GM19099 (cell line): Measurements from ENCODE around the gene AIF1.

Experiments used
- POLR2A ChIP-seq: IDR thresholded peaks from 3 replicates; pipeline ENCODE4 v1.6.1; 2011; ENCODE audit warnings: low read depth; ENCODE audit not compliant: insufficient read length; ENCODE audit errors: extremely low read depth

AIF1 gene

DNA sequence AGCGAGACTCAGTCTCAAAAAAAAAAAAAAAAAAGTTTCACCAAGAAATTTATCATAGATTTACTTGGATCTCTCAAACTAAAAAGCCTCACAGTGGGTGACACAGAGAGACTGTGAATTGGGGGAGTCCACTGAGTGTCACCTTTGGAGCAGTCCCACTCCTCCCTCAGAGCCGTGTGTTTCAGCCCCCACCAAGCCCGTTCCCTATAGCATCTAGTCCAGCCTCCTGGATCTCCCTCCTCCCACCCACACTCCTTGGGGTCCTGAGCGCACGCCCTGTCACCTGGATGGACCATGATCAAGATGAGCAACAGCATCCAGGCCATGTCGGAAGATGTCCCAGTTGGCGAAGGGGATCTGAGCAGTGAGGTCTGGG is 22.6 kb upstream of the AIF1 start:
- no peak for TF ChIP-seq POLR2A

DNA sequence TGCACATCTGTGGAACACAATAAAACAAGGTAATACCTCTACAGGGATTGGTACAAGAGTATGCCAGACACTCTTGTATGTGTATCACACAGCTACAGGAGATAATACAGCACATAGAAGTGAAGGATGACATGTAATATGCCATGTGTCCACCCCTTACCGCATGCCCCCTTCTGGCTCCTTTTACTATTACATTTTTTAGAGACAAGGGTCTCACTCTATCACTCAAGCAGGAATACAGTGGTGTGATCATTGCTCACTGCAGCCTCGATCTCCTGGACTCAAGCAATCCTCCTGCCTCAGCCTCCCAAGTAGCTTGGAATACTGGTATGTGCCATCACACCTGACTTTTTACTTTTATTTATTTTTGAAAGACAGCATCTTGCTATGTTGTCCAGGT is 18.0 kb upstream of the AIF1 start:
- TF ChIP-seq POLR2A, result no peak

DNA sequence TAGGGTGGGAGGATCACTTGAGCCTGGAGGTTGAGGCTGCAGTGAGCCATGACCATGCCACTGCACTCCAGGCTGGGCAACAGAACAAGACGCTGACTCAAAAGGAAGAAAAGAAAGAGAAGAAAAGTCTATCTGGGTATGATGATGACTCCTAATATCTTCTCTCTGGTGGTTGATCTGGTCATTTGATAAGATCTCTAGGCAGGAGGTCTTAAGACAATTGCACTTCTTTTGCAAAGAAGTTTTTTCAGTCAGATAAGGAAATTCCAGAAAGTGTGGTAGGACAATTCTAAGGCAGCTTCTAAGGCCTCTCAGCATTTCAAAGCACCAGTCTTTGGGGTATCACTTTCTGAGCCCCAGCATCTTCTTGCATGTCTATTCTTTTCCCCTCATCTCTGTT is 7.7 kb upstream of the AIF1 start:
- no peak for TF ChIP-seq POLR2A

DNA sequence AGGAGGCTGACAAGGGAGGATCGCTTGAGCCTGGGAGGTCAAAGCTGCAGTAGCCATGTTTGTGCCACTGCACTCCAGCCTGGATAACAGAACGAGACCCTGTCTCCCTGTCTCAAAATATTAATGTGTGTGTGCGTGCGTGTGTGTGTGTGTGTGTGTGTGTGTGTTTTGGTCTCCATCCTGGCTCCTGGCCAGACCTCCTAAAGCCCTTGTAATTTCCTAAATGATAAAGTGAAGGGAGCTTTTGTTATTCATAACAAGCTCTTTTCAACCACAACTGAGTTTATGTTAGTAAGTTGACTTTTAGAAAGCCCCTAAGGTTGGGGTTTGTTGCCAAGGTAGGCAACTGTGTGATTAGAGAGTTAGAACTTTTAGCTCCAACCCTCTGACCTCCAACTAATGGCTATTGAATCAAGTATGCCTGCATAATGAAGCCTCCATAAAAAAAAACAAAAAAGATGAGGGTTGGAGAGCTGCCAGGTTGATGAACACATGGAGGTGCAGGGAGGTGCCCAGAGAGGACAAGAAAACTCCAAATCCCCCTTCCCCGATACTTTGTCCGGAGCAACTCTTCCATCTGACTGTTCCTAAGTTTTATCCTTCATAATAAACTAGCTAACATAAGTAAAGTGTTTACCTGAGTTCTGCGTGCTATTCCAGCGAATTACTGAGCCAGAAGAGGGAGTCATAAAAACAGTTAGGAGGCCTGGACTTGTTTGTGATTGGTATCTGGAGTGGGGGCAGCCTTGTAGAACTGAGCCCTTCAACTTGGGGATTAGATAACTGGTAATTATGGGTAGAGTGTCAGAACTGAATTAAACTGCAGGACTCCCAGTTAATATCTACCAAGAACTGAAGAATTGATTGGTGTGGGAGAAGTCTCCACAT is 5.3 kb upstream of the AIF1 start:
- TF ChIP-seq POLR2A, result no peak

- TF ChIP-seq POLR2A, result no peak
Observed at GRCh38 chr6:31610968-31611367, 4.1 kb upstream of the AIF1 start.

DNA sequence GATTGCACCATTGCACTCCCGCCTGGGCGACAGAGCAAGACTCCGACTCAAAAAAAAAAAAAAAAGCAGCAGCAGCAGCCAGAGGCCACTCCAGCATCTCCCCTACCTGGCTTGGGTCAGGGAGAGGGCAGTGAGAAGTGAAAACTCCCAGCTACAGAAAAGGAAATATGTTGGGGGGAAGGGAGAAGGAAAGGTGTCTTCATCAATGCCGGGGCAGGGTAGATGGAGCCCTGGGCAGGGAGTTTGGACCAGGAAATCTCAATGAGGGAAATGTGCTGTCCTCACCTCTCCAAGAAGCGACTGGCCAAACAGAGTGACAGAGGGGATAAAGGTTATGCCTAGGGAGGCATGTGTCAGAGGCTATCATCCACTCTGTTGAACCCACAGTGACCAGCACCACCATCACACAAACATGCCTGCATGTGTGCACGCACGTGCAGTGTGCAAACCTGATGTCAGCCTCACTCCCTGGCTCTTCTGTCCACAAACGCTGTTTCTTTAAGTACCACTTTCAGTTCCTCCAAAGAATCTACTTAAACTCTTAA is 887 bp upstream of the AIF1 start:
- TF ChIP-seq POLR2A, result peak; percentile 30

DNA sequence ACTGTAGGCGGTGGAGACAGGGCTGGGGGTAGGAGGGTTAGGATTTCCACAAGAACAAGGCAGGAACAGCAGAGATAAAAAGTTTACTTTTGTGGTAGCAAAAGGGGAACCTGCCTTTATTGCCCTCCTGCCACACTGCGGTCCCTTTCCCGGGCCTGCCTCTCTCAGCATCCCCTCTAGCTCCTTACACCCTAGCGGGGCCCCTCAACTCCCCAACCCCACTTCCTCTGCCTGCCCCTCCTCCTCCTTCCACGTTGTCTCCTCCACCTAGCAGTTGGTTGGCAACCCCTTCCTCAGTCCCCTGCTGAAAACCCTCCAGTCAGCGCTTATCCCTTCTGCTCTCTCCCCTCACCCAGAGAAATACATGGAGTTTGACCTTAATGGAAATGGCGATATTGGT is 714 bp downstream of the AIF1 start:
- TF ChIP-seq POLR2A, result no peak

DNA sequence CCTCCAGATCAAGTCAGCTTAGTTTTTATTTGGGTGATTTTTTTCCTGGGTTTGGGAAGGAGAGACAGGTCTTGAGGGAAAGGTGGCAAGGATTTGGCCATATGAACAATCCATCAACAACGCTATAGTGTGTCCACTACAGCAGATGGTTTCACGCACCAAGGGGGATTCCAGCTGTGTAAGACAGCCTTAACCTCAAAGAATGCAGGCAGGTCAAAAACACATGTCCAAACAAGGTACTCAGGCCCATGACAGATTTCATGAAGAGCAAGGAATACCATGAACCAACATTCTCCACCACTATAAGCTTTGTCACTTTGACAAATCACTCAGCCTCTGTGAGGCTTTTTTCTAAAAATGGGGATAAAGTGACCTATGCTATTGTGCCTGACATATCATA is 2.0 kb downstream of the AIF1 start:
- no peak for TF ChIP-seq POLR2A

DNA sequence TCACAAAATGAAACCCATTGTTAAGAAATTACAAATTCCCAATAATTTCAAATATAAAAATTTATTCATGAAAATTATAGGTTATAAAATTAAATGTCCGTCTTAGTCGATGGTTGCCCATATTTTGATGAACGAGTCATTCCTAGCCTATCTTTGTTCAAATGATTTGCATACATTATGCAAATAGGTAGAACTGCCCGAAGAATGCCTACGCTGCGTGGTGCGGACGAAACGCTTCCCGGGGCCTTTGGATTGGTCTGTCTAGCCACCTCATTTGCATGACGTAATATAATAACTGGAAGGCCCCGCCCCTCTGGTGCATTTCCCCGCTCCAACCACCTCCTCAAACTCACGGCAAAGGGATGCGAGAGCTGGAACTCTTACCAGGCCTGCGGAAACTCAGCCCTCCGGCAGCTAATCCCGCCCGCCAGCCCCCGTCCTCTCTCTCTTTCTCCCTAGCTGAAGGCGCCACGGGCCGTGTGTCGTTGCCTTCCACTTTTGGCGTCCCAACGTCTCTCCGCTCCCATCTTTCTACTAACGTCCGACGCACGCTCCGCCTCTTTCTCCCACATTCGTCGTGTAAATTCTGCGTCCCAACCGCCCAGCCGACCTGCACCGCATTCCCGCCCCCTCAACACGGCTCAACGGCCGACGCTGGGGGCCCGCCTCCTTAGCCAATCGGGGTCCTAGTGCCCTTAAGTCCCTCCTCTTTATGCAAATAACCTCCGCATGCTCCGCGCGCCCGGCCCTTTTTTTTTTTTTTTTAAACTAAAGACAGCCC is 5.0 kb downstream of the AIF1 start:
- TF ChIP-seq POLR2A, result peak; percentile 86

GRCh38 chr6:31620586-31621319 is 5.7 kb downstream of the AIF1 start, which contains the start of gene PRRC2A:
PRRC2A (plus strand) TSS chr6:31620715; CDS start chr6:31622790, 2,075 bp downstream.
- peak; percentile 69 for TF ChIP-seq POLR2A

- TF ChIP-seq POLR2A, result no peak
Observed at GRCh38 chr6:31621320-31621939, 6.4 kb downstream of the AIF1 start.

DNA sequence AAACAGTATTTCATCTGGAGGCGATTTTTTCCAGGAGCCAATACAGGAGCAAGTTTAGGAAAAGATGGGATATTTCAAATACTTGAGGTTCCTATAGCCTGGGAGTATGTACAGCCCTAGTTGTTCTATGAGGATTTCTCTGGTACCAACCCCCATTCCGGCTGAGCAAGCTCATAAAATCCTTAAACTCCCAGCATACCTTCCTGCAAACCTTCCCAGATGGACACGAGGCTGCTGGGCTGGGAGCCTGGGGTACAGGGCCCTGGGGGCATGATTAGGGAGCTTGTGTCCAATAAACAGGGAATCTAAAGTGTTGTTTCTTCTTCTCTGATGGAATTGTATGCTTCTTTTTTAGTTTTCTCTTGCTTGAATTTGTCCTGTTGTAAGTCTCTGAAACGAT is 7.0 kb downstream of the AIF1 start:
- no peak for TF ChIP-seq POLR2A

DNA sequence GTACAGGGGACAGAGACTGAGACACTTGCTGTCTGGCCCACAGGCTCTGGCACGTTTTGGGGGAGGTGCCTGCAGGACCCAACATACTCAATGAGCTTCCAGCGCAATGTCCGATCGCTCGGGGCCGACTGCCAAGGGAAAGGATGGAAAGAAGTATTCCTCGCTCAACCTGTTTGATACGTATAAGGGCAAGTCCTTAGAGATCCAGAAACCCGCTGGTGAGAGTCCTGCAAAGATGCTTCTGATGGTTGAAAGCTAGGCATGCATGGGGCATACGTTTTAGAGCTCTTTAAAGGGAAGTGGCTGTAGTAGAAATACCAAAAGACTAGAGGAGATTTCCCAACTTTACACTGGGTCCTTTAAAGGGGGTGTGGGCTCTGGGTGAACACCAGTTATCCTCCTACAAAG is 7.7 kb downstream of the AIF1 start:
- no peak for TF ChIP-seq POLR2A

DNA sequence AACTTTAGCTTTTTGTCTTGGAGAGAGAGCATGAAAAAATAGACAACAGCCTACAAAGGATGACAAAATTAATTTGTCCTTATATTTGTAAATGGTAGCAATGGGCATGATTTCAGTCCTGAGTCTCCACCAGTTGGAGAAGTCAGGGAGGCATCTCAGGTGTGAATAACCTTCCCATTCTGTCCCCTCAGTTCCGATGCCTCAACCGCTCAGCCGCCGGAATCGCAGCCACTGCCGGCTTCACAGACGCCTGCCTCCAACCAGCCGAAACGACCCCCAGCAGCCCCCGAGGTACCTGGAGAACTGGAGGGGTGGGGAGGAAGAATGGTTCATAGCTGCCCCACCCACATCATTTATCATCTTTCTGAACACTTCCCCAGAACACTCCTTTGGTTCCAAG is 9.0 kb downstream of the AIF1 start:
- TF ChIP-seq POLR2A, result no peak

DNA sequence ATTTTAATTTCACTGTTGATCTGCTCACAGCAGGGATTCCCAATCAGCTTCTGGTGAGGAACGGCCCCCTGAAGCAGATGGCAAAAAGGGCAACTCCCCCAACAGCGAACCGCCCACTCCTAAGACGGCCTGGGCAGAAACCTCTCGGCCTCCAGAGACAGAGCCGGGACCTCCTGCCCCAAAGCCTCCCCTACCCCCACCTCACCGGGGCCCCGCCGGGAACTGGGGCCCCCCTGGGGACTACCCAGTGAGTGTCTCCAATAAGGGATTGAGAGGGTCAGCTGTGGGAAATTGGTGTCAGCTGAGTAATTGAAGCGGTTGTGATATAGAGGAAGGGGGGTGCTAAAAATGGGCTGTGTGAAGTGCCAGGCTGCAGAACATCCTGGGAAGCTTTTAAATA is 11.9 kb downstream of the AIF1 start:
- TF ChIP-seq POLR2A, result no peak
